HG03469 (cell line): ENCODE measurements around the gene BHLHE41.

Source experiments
- ATAC-seq: cut with Tn5 transposase; IDR thresholded peaks from one replicate; pipeline ENCODE4 v1.9.1; 2021; ENCODE audit warnings: mild to moderate bottlenecking, moderate library complexity, moderate number of reproducible peaks; ENCODE audit not compliant: unreplicated experiment

The BHLHE41 gene

DNA sequence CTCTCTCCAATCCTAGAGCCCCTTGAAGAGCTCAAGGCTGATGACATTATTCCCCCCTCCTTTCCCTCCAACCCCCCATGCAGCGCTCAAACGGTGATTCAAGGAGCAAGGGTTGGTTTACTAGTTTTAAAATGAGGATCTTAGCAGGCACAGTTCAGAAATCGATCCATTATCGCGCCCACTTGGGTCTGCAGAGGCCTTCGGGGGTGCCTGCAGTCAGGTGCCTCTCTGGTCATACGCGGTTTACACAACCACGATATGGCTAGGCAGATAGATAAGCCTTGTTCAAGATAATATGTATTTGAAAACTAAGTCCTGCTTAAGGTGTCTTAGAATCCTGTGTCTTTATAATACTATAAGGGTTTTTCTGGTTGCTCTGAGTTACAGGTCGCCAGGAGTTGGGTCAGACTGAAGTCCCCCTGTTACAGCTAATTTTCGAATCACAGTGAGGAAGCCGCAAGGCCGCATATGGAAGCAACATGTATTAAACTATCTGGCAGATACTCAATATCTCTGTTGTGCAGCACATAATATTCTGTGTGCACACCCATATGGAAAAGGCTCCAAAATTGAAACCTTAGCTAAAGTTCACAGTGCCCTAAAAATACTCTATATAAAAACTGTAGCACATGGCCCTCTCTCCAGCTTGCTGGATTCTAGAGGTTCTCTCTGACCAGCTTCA, 10.0 kb downstream of the BHLHE41 start:
- ATAC-seq = no peak

DNA sequence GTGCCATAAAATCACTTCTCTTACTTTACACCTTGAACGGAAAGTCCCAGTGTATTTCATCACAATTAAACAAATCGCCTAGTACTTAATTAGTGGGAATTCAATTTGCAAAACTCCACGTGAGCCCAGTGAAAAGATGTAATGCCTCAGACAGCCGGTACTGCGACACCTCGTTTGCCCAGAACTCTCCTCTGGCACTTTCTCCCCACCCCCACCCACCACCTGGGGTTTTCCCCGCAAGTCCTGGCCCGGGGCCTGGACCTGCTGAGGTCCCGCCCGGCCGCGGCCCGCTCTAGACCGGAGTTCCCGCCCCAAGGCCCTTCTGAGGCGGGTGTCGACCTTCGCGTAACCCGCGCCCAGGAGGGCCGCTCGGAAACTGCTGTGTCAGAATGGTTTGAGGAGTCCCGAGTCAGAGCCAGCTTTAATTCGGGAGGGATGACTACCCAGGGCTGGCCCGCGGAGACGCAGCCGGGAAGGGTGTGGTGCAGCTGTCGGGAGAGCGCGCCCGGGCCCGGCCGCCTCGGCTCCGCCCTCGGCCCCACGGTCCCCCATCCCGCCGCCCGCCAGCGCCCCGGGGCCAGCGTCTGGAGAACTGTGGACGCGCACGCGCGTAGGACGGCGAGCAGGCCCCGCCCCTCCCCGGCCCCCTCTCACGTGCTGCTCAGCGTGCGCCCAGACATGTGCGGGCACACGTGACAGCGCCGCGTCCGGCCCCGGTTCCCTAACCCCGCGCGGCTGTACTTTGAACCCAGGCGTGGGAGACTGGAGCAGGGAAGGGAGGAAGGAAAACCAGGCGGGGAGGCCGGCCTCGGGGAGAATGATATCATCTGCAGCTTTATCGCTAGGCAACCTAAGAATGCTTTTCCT, 10.8 kb downstream of the BHLHE41 start:
- ATAC-seq = peak; percentile 47

DNA sequence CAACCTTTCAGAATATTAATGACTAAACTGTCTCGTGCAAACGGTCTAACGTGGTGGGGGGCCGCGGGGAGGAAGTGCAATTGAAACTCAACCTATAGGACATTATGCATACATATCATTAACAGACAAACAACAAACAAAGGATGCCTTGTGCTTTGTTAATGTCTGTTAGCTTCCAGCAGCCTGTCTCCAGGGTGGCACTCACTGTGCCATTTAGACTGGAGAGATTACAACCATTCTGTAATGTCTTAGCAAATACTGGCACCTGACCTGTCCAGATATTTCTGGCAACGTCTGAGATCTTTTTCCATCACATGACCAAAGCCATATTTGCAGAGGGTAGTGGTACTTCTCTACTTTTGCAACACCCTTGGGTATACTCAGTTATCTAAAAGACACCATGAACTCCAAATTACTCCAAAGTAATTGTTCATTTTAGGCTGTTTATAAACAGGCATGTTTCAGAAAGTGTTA, 11.6 kb downstream of the BHLHE41 start:
- no peak for ATAC-seq

GRCh38 chr12:26112703-26113147, 12.1 kb downstream of the BHLHE41 start:
- ATAC-seq = no peak

GRCh38 chr12:26112232-26112631, 12.6 kb downstream of the BHLHE41 start:
- ATAC-seq = no peak

GRCh38 chr12:26109343-26109881, 15.4 kb downstream of the BHLHE41 start:
- no peak for ATAC-seq

- no peak for ATAC-seq
Measured at GRCh38 chr12:26108915-26109314, 15.9 kb downstream of the BHLHE41 start.

DNA sequence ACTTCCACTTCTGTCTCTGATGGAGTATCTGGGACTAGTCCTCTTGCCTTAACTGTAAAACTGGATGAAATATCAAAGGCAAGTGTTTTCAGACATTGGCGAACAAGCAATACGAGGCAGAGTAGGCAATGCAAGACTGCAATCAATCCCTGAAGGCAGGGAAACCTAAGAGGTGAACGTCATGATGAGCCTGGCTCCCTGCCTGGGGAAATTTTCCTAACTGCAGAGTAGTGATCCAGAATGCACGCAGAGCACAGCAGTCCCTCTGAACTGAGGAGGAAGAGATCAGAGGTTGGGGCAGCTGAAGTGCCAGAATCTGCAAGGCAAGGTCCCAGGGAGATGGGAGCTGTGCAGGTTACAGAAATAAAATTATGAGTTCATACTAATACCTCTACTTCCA, 18.5 kb downstream of the BHLHE41 start:
- no peak for ATAC-seq

DNA sequence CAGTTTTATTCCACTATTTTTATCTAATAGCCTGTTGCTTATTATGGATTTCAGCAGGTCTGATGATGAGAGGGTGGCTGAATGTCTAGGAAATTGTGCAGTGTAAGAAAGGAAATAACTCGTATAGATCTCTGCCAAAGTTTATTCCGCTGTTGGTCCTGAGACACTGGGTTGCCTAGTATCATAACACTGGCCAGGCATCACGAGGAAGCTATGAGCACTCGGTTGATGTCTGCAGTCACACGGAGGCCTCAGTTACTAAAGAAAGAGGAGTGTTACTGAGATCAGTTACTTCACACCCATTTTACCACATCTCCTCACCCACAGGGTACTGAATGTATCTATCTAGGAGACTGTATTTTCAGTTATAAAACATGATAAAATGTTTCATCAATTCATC, 21.9 kb downstream of the BHLHE41 start:
- no peak for ATAC-seq

DNA sequence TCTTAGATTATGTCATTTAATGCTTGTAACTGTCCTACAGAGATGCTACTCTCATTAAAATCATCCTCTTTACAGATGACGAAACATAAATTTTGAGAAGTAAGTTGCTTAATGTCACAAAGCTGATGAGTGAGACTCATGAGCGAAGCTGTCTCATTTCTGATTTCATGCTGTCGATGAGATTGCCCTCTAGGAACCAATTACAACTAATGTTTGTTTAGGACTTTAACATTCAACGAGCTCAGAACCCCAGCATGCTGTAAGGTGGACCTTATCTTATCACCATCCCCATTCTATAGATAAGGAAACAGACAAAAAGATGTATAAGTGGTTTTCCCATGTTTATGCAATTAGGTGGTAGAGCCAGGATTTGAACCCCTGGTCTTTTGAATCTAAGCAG, 23.1 kb downstream of the BHLHE41 start:
- ATAC-seq = no peak

GRCh38 chr12:26101350-26101734, 23.5 kb downstream of the BHLHE41 start:
- no peak for ATAC-seq

GRCh38 chr12:26100666-26101349, 24.0 kb downstream of the BHLHE41 start:
- no peak for ATAC-seq

DNA sequence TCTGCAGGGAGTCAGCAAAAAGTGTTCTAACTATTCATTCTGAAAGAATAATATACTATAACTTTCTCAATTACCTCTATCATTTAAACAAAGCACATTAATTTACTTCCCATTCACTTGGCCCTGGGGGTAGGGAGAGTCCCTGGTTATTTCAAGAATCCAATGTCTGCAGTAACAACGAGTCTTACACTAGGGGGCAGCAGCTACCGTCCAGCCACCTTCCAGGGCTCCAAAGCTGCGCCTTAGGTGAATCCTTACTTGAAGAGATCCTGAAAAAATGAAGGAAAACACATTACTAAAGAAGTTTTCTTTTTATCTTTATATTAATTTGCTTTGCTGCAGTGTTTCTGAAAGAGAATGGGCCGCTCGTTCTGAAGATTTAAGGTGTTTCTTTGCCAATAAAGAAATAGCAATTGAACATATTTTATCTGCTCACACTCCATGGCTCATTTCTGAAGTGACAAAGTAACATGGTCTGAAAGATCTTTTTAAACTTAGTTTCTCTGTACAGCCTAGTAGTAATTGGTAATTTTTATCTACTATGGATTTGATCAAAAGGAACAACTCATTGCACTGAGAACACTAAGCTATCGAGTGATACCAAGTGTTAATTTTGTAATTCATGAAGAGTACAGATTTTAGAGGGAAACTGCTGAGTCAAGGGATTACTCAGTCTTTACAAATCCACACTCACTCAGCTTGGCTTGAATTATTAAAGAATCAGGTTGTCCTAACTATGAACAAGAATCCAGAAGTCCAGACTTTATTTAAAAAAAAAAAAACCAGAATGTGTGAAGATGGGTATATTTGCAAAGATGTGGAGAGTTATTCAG, 27.6 kb downstream of the BHLHE41 start:
- ATAC-seq = peak; percentile 60

DNA sequence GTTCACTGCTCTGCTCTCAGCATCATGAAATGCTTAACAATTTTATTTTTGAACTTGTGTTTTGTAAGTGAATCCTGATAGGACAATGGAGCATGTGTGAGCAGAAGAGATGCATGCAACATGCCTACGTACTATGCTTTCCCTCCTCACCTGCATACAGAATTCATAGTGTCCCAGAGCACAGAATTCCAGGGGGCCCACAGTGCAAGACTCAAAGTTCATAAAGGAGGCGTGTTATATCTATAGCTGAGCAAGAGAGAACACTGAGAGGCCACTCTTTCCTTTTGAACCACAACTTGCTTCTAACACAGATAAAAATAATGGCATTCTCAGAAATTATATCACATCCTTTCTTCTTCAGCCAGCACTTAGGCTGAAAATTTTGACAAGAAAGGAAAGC, 28.8 kb downstream of the BHLHE41 start:
- ATAC-seq = no peak

DNA sequence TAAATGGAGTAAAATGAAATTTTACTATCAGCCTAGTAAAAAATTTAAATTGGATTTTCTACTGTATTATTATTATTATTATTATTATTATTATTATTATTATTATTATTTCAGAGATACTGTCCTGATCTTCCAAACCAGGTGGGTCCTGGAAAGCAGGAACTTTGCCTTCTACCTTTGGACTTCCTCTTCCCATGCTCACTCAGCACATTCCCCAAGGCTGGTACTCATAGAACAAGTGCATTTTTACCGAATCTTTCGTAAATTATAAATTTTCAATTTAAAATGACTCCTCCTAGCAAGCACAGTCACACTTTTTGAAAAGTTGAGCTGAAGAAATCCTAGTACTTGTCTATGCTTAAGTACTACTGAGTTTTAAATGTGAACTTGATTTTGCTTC, 29.7 kb downstream of the BHLHE41 start:
- no peak for ATAC-seq

DNA sequence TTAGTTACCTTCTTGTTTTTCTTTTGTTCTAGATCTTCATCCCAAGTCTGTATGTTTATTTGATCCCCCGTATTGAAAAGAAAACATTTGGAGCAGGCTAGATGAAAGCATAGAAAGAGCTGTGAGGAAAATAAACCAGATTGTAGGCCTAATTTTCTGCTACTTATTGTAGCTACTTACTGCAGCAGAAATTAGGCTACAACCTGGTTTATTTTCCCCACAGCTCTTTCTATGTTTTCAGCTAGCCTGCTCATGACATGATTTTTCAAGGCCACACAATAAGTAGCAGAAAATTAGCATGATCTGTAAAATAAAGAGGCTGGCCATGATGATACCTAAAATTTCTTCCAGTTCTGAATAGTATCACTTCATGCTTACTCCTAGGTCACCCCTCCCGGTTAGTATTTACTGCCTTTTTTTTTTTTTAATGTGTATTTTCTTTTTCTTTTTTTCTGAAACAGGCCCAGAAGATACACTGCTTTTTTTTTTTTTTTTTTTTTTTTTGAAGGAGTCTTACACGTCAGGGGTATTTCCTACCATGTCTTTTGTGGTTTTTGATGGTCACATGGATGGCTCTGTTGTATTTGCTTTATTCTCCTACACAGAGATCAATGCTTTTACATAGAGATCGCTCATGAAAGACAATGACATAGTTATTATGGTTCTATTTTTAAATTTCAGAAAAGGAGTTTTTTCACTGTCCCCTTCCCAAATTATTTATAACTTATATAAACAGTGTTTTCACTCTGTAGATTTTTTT, 32.3 kb downstream of the BHLHE41 start:
- no peak for ATAC-seq

DNA sequence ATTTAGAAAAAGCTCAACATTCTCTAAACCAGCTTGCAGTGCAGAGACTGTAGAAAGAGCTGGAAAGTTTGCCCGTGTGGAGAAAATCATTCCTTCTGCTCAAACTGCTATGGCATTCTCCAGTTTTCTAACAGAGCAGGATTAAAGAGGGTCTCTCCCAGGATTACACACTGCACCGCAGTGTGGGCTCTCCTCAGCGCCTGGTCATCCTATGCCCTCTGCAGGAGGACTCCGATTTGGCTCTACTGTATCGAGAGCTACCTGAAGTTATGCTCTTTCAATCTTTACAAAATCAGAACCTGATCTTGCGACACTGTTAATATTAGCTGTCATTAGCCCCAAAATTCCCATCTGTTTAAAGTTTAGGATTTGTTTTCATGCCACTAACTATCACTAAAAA, 33.0 kb downstream of the BHLHE41 start:
- ATAC-seq = no peak

DNA sequence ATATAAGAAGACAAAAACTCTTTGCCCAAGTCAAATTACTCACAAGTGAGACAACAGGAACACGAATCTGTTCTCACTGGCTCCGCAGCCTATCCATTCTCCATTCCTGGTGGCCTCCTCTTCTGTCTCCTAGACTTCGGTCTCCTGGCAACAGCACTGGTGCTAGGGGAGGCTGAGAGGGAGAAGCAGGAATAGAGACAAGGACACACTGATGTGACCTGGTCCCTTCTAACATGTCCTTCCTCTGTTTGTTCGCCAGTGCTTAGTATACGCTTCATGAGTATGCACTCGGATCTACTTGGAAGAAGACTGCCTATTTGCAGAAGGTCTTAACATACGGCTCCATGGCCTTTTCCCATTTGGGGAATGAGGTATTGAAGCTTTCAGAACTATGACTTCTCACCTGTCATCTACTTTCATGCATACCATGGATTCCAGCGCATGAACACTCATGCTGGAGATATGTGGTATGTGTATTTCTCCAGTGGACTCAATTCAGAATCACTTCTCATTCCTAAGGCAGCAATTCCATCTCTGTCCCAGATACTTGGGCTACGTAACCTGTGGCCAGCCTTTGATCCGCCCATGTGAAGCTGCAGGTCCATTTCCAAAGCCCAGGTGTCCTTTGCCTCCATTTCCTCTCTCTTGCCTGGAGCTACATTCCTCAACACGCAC, 33.9 kb downstream of the BHLHE41 start:
- ATAC-seq = no peak

DNA sequence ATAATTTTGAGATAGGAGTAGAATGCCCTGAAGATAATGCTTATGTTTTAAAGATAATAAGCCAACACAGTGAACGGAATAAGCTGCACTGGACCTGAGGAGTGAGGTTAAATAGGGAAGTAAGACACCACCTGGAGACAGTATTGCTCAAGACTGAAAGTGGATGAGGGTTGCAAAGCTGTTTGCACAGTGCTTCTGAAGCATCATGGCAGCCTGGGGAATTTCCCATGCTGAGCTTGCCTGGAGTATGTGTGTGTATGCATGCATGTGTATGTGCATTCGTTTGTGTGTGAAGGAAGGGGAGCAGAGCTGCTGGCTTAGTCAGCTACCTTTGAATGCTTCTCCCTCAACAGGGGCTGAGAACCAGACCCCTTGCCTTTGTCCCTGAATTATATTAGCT, 35.8 kb downstream of the BHLHE41 start:
- peak; percentile 99 for ATAC-seq
